ENCODE results near the gene GLIS1.

The GLIS1 gene

DNA sequence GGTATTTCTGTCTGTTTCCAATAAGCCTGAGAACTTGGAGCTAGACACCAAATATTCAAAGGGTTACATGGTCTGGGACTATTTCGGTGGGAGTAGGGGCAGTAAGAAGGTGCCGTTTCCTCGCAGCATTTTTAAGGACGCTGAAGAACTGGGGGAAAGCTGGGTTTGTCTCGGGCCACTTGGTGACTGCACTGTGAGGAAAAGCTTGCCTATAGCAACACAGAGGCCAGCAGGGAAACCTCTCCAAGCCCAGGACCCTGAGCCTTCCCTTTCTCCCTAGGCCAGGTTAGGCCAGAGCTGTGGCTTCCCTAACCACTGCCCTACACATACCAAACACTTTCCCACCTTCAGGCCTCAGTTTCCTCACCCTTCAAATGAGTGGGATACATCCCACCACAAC lies 3.3 kb downstream of the GLIS1 start:
- DNase-seq (ENCODE audit: low read depth): no peak

GRCh38 chr1:53735261-53735660 lies 3.7 kb downstream of the GLIS1 start:
- DNase-seq (ENCODE audit: low read depth): no peak

GRCh38 chr1:53734650-53735211 lies 4.2 kb downstream of the GLIS1 start:
- no peak for DNase-seq (ENCODE audit: low read depth)

DNA sequence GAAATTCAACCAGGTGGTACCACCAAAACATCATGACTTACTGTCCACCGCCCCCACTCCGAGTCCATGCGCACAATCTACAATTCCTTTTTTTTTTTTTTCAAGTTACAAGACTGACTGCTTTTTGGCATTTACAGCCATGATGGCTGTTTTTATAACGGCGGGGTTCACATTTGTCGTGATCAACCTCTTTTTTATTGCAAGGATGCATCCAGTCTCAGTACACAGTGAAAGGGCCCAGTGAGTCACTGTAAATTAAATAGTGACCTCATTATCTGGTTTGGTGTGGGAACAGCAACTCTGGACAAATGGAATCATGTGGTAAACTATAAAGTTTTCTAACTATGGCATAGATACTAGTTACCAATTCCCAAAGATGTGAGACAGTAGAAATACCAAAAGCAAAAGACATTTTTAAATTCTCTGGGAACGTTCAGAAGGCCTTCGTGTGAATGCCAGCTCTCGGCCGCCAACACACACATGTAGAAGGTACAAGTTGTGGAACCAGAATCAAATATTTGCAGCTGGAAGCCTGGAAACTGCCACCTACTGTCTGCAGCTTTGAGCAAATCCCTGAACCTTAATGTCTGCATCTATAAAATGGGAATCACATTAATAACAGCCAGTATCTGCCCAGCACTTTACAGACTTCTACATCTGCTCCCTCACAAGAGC lies 4.9 kb downstream of the GLIS1 start:
- DNase-seq (ENCODE audit: low read depth): no peak

DNA sequence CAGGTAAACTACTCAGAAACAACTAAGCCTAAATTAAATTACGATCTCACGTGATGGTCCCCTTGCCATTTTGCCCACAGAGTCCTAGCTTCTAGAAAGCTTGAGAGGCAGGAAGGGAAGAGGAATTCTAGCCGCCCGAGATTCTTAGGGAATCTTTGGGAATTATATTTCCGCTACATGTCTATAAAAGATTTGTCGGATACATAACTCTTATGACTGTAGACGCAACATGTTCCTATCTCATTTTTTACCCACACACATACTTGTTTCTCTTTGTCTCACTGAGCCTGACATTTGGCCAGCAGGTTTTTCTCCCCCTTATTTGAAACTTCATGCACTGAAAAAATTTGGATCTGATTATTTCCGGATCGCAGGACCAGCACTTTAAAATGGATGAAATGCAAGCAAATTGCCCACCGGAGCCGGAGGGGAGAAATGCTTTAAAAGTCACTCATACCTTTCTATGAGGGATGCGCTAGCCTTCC lies 5.5 kb downstream of the GLIS1 start:
- DNase-seq (ENCODE audit: low read depth): no peak

GRCh38 chr1:53732912-53733317 lies 6.0 kb downstream of the GLIS1 start:
- DNase-seq (ENCODE audit: low read depth): peak; percentile 57

DNA sequence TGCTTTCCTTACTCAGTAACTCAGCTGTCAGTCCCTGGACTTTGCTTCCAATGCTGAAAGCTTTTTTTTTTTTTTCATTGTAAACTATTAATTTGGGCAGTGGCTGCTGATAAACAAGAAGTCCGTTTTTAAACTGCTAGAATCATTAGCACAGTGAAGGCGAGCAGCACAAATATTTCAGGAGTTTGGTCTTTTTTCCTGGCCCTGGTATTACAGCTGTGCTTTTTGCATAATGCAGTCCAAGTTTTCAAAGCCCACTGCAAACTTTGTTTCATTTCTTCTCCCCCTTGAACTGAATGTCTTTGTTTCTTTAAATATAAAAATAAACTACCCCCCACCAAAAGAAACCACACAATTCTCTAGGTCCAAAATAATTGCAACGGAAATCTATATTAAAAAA lies 6.6 kb downstream of the GLIS1 start:
- DNase-seq (ENCODE audit: low read depth): no peak

GRCh38 chr1:53731779-53732305 lies 7.1 kb downstream of the GLIS1 start:
- no peak for DNase-seq (ENCODE audit: low read depth)

- no peak for DNase-seq (ENCODE audit: low read depth)
Measured at GRCh38 chr1:53731043-53731600, 7.8 kb downstream of the GLIS1 start.

- no peak for DNase-seq (ENCODE audit: low read depth)
Measured at GRCh38 chr1:53730224-53730865, 8.6 kb downstream of the GLIS1 start.

DNA sequence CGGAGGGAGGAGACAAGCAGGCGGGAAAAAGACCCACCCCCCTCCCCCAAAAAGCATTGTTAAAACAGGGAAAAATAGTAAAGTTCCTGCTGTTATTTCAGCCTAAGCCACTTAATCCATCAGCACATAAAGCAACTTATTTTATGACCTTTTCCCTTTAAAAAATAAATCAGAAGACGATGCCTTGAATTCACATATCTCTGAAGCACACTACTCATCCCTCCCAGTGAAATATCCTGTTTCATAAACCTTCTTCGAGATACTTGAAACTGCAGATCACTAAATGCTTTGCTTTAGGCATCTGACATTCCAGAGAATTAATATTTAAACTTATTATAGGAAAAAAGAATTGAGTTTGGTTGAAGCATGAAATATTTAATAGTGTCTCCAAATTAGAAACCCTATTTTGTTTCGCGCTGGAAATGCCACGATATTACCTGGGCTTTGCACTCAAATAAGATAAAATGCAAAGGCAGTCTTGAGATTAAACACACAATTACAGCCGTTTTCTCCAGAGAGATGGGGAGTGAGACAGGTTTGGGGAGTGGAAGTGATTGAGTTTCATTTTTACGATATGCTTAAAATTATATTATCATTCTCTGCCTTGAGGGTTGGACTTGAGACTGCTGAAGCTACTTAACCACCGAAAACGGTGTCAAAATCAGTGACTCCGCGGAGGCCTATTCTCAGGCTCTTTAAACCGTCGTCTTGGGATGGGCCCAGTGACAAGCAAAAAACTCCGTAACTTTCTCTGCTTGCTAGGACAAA lies 9.3 kb downstream of the GLIS1 start:
- no peak for DNase-seq (ENCODE audit: low read depth)

GRCh38 chr1:53728702-53729455 lies 10.1 kb downstream of the GLIS1 start:
- DNase-seq (ENCODE audit: low read depth): no peak

DNA sequence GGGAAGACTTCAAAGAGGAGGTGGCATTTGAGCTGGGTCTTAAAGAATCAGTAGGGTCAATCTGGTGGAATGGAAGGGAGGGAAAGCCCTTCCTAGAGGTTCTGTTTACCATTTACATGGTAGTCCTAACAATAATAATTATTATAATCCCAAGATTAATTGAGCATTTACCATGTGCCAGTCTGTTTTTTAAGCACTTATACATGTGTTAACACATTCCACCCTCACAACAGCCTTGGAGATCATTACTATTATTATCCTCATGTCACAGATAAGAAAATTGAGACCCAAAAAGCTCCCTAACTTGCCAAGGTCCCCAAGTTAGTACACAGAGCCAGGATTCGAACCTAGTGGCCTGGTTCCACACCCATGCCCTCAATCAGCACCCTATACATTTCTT lies 10.8 kb downstream of the GLIS1 start:
- DNase-seq (ENCODE audit: low read depth): no peak

DNA sequence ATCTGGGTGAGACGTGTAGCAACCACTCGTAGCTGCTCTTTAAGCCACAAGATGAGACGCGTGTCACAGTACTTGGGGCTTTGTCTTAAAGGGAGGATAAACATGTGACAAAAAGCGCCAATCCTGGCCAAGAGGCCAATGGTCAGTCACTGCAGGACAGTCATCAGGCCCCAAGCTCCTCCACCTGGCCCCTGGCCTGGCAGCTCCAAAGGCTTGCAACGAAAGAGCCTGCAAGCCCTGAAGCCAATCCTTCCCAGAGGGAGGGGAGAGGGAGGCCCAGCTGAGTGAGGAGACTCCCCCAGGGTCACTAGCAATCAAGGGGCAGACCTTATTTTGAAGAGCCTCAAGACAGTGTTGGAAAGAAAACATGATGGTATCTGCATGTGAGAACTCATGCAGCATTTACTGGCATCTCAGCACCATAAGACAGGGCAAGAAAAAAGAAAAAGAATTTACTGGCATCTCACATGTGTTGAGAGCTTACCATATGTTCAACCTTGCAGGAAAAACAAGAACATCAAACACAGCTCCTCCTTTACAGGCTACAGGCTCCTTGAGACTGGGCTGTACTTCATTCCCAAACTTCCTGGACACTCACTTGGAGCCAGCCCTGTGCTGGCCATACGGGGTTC lies 11.4 kb downstream of the GLIS1 start:
- no peak for DNase-seq (ENCODE audit: low read depth)

DNA sequence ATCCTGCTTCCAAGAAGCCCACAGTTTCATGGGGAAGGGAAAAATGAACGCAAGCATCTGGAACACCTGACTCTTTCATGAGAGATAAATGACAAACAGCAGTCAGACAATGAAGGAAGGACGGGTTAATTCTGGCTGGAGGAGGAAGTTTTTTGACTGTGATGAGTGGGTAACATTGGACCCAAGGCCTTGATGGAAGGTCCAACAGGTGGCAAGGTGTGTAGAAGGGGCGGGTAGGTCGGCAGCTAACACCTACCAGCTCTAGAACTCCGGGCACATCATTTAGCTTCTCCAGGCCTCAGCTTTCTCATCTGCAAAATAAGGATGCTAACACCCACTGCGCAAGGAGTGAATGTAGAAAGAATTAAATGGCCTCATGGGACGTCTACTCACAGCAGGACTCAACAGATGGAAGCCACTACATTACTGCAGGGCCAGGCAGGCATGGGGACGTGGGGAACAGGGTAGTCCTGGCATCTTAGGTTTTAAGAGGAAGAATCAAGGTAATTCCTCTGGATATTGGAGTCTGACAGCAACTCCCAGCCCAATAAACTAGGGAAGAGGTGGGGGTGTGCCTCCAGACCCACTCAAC lies 12.9 kb downstream of the GLIS1 start:
- no peak for DNase-seq (ENCODE audit: low read depth)

DNA sequence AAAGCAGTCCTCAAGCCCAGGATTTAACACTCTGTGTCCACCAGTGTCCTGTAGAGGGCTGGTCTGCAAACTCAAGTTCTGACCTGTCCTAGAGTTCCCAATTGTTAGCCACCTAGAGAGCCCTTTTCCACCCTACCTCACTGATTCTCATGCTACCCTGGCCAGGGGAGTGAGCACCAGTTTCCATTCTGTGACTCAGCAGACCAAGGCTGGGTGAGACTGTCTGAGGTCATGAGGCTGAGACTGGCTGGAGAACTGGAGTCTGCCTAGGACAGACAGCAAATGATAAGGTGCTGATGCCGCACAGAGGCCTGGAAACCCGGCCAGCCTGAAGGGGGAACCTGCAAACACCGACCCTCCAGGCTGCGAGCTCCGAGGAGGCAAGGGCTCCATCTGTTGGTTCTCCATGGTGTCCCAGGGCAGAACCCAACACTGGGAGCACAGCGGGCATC lies 13.7 kb downstream of the GLIS1 start:
- no peak for DNase-seq (ENCODE audit: low read depth)

GRCh38 chr1:53722025-53722424 lies 16.9 kb downstream of the GLIS1 start:
- DNase-seq (ENCODE audit: low read depth): no peak

DNA sequence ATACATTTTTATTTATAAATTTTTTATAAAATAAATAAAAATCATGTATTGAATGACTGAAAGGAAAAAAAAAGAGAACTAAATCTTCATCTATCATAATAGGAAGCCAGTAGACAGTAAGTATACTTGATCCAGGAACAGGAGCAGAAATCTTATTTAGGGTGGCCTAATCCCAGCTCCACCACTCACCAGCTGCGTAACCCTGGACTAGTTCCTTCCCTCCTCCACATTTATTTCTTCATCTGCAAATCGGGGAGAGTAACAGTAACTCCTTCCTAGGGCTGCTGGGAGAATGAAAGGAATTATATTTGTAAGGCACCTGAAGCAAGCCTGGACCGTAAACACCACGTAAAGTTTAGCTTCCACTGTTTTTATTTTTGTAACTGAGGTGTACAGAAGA lies 17.9 kb downstream of the GLIS1 start:
- DNase-seq (ENCODE audit: low read depth): no peak

GRCh38 chr1:53719469-53719868 lies 19.5 kb downstream of the GLIS1 start:
- no peak for DNase-seq (ENCODE audit: low read depth)

- DNase-seq (ENCODE audit: low read depth): no peak
Measured at GRCh38 chr1:53718443-53718842, 20.5 kb downstream of the GLIS1 start.
